NCI-H2171 treated with DMSO at 0.1 percent for 48 hours (cell line): ENCODE measurements around the gene ETFB.

ENCODE experiments used
- DNase-seq: peaks from one replicate; lab custom pipeline; 2025; lab: John Stamatoyannopoulos, UW

The ETFB gene

GRCh38 chr19:51327066-51328001 lies 38.9 kb downstream of the ETFB start:
- DNase-seq = no peak

- no peak for DNase-seq
Measured at GRCh38 chr19:51326216-51327065, 39.7 kb downstream of the ETFB start.

GRCh38 chr19:51325161-51325976 lies 40.8 kb downstream of the ETFB start:
- no peak for DNase-seq

- no peak for DNase-seq
Measured at GRCh38 chr19:51324167-51324481, 42.1 kb downstream of the ETFB start.

- no peak for DNase-seq
Measured at GRCh38 chr19:51323481-51324166, 42.6 kb downstream of the ETFB start.

- DNase-seq = no peak
Measured at GRCh38 chr19:51321799-51322198, 44.4 kb downstream of the ETFB start.

GRCh38 chr19:51320280-51320657 lies 45.9 kb downstream of the ETFB start:
- no peak for DNase-seq

- DNase-seq = no peak
Measured at GRCh38 chr19:51319649-51320279, 46.4 kb downstream of the ETFB start.

- no peak for DNase-seq
Measured at GRCh38 chr19:51318687-51319648, 47.2 kb downstream of the ETFB start.

GRCh38 chr19:51317968-51318367 lies 48.2 kb downstream of the ETFB start:
- DNase-seq = no peak

- DNase-seq = no peak
Measured at GRCh38 chr19:51317376-51317775, 48.8 kb downstream of the ETFB start.

GRCh38 chr19:51316688-51317087 lies 49.5 kb downstream of the ETFB start:
- DNase-seq = no peak

- no peak for DNase-seq
Measured at GRCh38 chr19:51311351-51312257, 54.6 kb downstream of the ETFB start, which contains the start of gene IGLON5. IGLON5 (plus strand) TSS chr19:51311644; CDS start chr19:51311848, 204 bp downstream.

GRCh38 chr19:51305479-51305878 lies 60.7 kb downstream of the ETFB start:
- no peak for DNase-seq

- no peak for DNase-seq
Measured at GRCh38 chr19:51301266-51301665, 64.9 kb downstream of the ETFB start.

- no peak for DNase-seq
Measured at GRCh38 chr19:51297406-51297805, 68.8 kb downstream of the ETFB start.

GRCh38 chr19:51296336-51297093 lies 69.7 kb downstream of the ETFB start:
- no peak for DNase-seq
